Vagina (tissue), 2 donors: ENCODE measurements around the gene NEDD8. TPM values are rescaled to one million over a fixed set of nuclear protein-coding genes. Genes with fewer than 3 reads are reported as not detected.

Experiments
- DNase-seq, 2 donors: peaks; one replicate each; pipeline ENCODE4 v3.0.0-alpha.2; 2017; ENCODE audit errors: extremely low spot score in 2 of 2
- H3K27ac ChIP-seq: fragments of 200-600 bp; sonication (generic); one replicate; pipeline ENCODE4 v1.5.1; 2019
- H3K27me3 ChIP-seq: fragments of 200-600 bp; sonication (generic); one replicate; pipeline ENCODE4 v1.5.1; 2019
- H3K36me3 ChIP-seq, 2 donors: fragments of 200-600 bp; sonication (generic); one replicate each; pipeline ENCODE4 v1.5.1; 2017 to 2019
- H3K4me1 ChIP-seq: fragments of 200-600 bp; sonication (generic); one replicate; pipeline ENCODE4 v1.5.1; 2019
- H3K4me3 ChIP-seq, 2 donors: fragments of 200-600 bp; sonication (generic); 1 replicate in 1 of 2; 2 replicates in 1 of 2; pipeline ENCODE4 v1.5.1; 2016 to 2019
- H3K9me3 ChIP-seq: fragments of 200-600 bp; sonication (generic); one replicate; pipeline ENCODE4 v1.5.1; 2019
- CTCF ChIP-seq, 3 experiments: fragments of 450-650 bp in 2 of 3; fragments of 200-600 bp in 1 of 3; sonication (generic) in 1 of 3; IDR thresholded peaks; one replicate each; pipeline ENCODE4 v1.5.1; 2017 to 2019; ENCODE audit warnings: antibody characterized with exemption in 3 of 3, mild to moderate bottlenecking in 2 of 3, moderate library complexity in 2 of 3
- POLR2A ChIP-seq, 2 donors: fragments of 450-650 bp; IDR thresholded peaks; one replicate each; pipeline ENCODE4 v1.6.1; 2017; ENCODE audit warnings: antibody characterized with exemption in 2 of 2, mild to moderate bottlenecking in 2 of 2, moderate library complexity in 2 of 2
- POLR2AphosphoS5 ChIP-seq, 2 donors: sonication (generic); formaldehyde crosslinking; IDR thresholded peaks; one replicate each; pipeline ENCODE4 v1.9.0; 2017; ENCODE audit warnings: antibody characterized with exemption in 2 of 2, mild to moderate bottlenecking in 2 of 2, low read depth in 1 of 2; ENCODE audit not compliant: insufficient read depth in 1 of 2
- intact Hi-C: fragments of 100-400 bp; cut with DNase I; formaldehyde crosslinking; loops from one replicate; pipeline ENCODE4 v1.15.1; 2023
- total RNA-seq: library from RNA; depleted of rRNA; stranded (reverse); fragments of >200 nt; gene quantifications from one replicate; pipeline ENCODE4 v1.2.3, GENCODE V29; 2016

The NEDD8 gene
- total RNA-seq, 1 donor from 2014 or later: 140 TPM

- H3K4me1 ChIP-seq: peaks cover 6% of the 10 kb centered on the region
- H3K27me3 ChIP-seq: no peaks in the 10 kb centered on the region
- H3K4me3 ChIP-seq: no peak overlapping the region
- H3K36me3 ChIP-seq: no peaks in the 10 kb centered on the region
- H3K27ac ChIP-seq: peak overlapping the region; percentile 40
- TF ChIP-seq POLR2AphosphoS5 (IDR thresholded peaks at IDR 0.05; ENCODE audit: insufficient read depth in 1 of 2, low read depth in 1 of 2) (no peak), CTCF (IDR thresholded peaks at IDR 0.05) (no peak), POLR2A (IDR thresholded peaks at IDR 0.05) (no peak)
- DNase-seq: no peak
- no peaks in the 10 kb centered on the region for H3K9me3 ChIP-seq
- intact Hi-C loops: no loop called here
Measured at GRCh38 chr14:24278424-24278823, 46.3 kb upstream of the NEDD8 start.

- Histone ChIP-seq H3K27ac (no peak overlapping the region), H3K4me3 (no peak overlapping the region), H3K27me3 (no peaks in the 10 kb centered on the region), H3K9me3 (no peaks in the 10 kb centered on the region), H3K4me1 (peaks cover 6% of the 10 kb centered on the region), H3K36me3 (no peaks in the 10 kb centered on the region)
- TF ChIP-seq POLR2A (IDR thresholded peaks at IDR 0.05) (no peak), CTCF (IDR thresholded peaks at IDR 0.05) (no peak), POLR2AphosphoS5 (IDR thresholded peaks at IDR 0.05; ENCODE audit: insufficient read depth in 1 of 2, low read depth in 1 of 2) (no peak)
- no peak for DNase-seq
- intact Hi-C loops: no loop called here
Measured at GRCh38 chr14:24277606-24278321, 45.6 kb upstream of the NEDD8 start.

DNA sequence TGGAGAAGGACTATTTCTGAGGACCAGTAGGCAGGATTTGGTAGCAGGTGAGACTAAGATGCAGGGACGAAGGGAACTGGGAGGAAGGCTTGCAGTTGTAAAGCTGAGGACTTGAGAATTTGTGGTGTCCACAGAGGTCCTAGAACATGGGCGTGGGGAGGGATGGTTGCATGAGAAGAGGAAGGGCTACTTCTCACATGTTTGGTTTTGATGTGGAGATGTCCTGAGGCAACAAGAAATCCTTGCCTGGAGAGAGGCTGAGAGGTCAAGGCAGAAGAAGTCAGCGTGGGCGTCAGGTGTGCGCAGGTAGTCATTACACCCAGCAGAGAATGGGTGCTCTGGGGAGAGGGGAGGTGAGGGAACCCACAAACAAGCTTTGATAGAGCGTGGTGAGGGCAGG is 44.9 kb upstream of the NEDD8 start:
- no peak for TF ChIP-seq POLR2AphosphoS5 (IDR thresholded peaks at IDR 0.05; ENCODE audit: insufficient read depth in 1 of 2, low read depth in 1 of 2)
- Histone ChIP-seq H3K4me3 (no peak overlapping the region), H3K27me3 (no peaks in the 10 kb centered on the region), H3K9me3 (no peaks in the 10 kb centered on the region), H3K27ac (no peak overlapping the region), H3K36me3 (no peaks in the 10 kb centered on the region), H3K4me1 (peaks cover 13% of the 10 kb centered on the region)
- DNase-seq: no peak
- intact Hi-C loops: no loop called here

DNA sequence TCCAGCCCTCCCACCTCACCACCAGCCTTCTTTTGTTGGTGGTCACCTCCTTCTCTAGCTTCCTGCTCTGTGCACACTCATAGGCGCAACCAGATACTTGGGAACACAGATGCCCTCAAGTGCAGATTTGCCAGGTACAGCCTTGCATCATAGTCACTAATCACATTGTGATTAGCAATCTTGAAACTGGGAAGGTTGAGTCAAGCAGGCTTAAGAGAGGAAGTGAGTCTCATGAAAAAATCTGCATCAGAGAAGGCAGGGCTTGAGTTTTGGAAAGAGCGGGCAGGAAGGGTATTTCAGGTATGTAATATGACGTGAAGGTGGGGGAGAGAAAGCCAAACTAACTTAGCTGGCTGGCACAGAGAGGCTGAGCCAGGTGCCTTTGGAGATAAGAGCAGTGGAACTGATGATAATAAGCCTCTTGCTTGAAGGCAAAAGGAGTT is 42.0 kb upstream of the NEDD8 start:
- DNase-seq: no peak
- Histone ChIP-seq H3K4me1 (peaks cover 21% of the 10 kb centered on the region), H3K27ac (peak overlapping the region; percentile 22), H3K4me3 (no peak overlapping the region), H3K27me3 (no peaks in the 10 kb centered on the region), H3K36me3 (no peaks in the 10 kb centered on the region), H3K9me3 (no peaks in the 10 kb centered on the region)
- intact Hi-C loops: no loop called here
- TF ChIP-seq POLR2A (IDR thresholded peaks at IDR 0.05) (no peak), POLR2AphosphoS5 (IDR thresholded peaks at IDR 0.05; ENCODE audit: insufficient read depth in 1 of 2, low read depth in 1 of 2) (peak in 1 of 2 donors; percentile 31)

GRCh38 chr14:24273422-24273998 is 41.3 kb upstream of the NEDD8 start:
- TF ChIP-seq CTCF (IDR thresholded peaks at IDR 0.05): no peak
- TF ChIP-seq POLR2AphosphoS5 (IDR thresholded peaks at IDR 0.05; ENCODE audit: insufficient read depth in 1 of 2, low read depth in 1 of 2): no peak
- TF ChIP-seq POLR2A (IDR thresholded peaks at IDR 0.05): no peak
- H3K27me3 ChIP-seq: no peaks in the 10 kb centered on the region
- H3K4me1 ChIP-seq: peaks cover 18% of the 10 kb centered on the region
- DNase-seq: no peak
- no peak overlapping the region for H3K4me3 ChIP-seq
- H3K9me3 ChIP-seq: no peaks in the 10 kb centered on the region
- peaks cover 0 to 6% of the 10 kb centered on the region in 2 donors for H3K36me3 ChIP-seq
- intact Hi-C loops: no loop called here
- peak overlapping the region; percentile 22 for H3K27ac ChIP-seq

GRCh38 chr14:24272467-24272866 is 40.3 kb upstream of the NEDD8 start:
- no peaks in the 10 kb centered on the region for H3K9me3 ChIP-seq
- TF ChIP-seq CTCF (IDR thresholded peaks at IDR 0.05) (no peak), POLR2AphosphoS5 (IDR thresholded peaks at IDR 0.05; ENCODE audit: insufficient read depth in 1 of 2, low read depth in 1 of 2) (no peak), POLR2A (IDR thresholded peaks at IDR 0.05) (no peak)
- H3K4me1 ChIP-seq: peaks cover 18% of the 10 kb centered on the region
- H3K4me3 ChIP-seq: no peak overlapping the region
- H3K27me3 ChIP-seq: no peaks in the 10 kb centered on the region
- peaks cover 0 to 7% of the 10 kb centered on the region in 2 donors for H3K36me3 ChIP-seq
- DNase-seq: no peak
- intact Hi-C loops: no loop called here
- peak overlapping the region; percentile 97 for H3K27ac ChIP-seq
